Transverse colon (tissue), 4 donors: ENCODE results near the gene ATG16L1. TPM values are rescaled to one million over a fixed set of nuclear protein-coding genes. Genes with fewer than 3 reads are reported as not detected.

Source experiments
- DNase-seq: peaks from one replicate; pipeline ENCODE4 v3.0.0-alpha.2; 2019
- H3K27ac ChIP-seq, 4 donors: fragments of 200-600 bp; sonication (generic); 2 replicates each; pipeline ENCODE4 v1.5.1; 2016 to 2018; ENCODE audit warnings: inconsistent platforms in 4 of 4
- H3K27me3 ChIP-seq: fragments of 200-600 bp; sonication (generic); 2 replicates; pipeline ENCODE4 v1.5.1; 2017; ENCODE audit warnings: inconsistent platforms
- H3K36me3 ChIP-seq, 4 donors: fragments of 200-600 bp; sonication (generic); 2 replicates each; pipeline ENCODE4 v1.5.1; 2017 to 2019; ENCODE audit warnings: inconsistent platforms in 4 of 4
- H3K4me1 ChIP-seq, 4 donors: fragments of 200-600 bp; sonication (generic); 2 replicates each; pipeline ENCODE4 v1.5.1; 2017 to 2020; ENCODE audit warnings: inconsistent platforms in 4 of 4
- H3K4me3 ChIP-seq, 4 donors: fragments of 200-600 bp; sonication (generic); 1 replicate in 1 of 4; 2 replicates in 3 of 4; pipeline versions ENCODE4 v1.5.1 to v1.6.1; 2017 to 2019; ENCODE audit warnings: inconsistent platforms in 4 of 4
- H3K9me3 ChIP-seq, 2 donors: fragments of 200-600 bp; sonication (generic); 2 replicates each; pipeline ENCODE4 v1.5.1; 2017 to 2019; ENCODE audit warnings: inconsistent platforms in 2 of 2
- EP300 ChIP-seq: sonication (generic); formaldehyde crosslinking; IDR thresholded peaks from one replicate; pipeline ENCODE4 v1.6.1; 2017; ENCODE audit warnings: antibody characterized with exemption, low read depth
- POLR2A ChIP-seq: fragments of 450-650 bp; IDR thresholded peaks from one replicate; pipeline ENCODE4 v1.6.1; 2016; ENCODE audit warnings: antibody characterized with exemption, mild to moderate bottlenecking, moderate library complexity
- POLR2AphosphoS5 ChIP-seq, 3 donors: sonication (generic); formaldehyde crosslinking; IDR thresholded peaks; one replicate each; pipeline ENCODE4 v1.6.1; 2016; ENCODE audit warnings: antibody characterized with exemption in 3 of 3
- WGBS, 2 donors: methylation state at CpG; one replicate each; pipeline ENCODE4 v1.1.5; 2018; ENCODE audit warnings: low coverage in 1 of 2; 5-methylcytosine and 5-hydroxymethylcytosine counted together
- in situ Hi-C, 4 donors: fragments of 200-750 bp; cut with MboI; loops; one replicate each; pipeline versions ENCODE4 v1.15.0 to v1.15.1; 2017; ENCODE audit warnings: low sequenced_read_pairs in 3 of 4, low pct_ligation_motif_present in 1 of 4, low pct_unique_long_range_greater_than_20kb in 1 of 4
- intact Hi-C: fragments of 100-400 bp; cut with DNase I; formaldehyde crosslinking; loops from one replicate; pipeline ENCODE4 v1.15.1; 2023; ENCODE audit warnings: low total_unique reads
- total RNA-seq, 4 donors: library from RNA; depleted of rRNA; stranded (reverse); fragments of >200 nt; gene quantifications; one replicate each; pipeline ENCODE4 v1.1.0, GENCODE V29; 2016
- TF ChIP-seq, protein P1 (sequence below), 5 experiments: fragments of 200-600 bp in 3 of 5; fragments of 450-650 bp in 2 of 5; sonication (generic) in 3 of 5; IDR thresholded peaks; 1 replicate in 2 of 5; 2 replicates in 3 of 5; pipeline ENCODE4 v1.5.1; 2016 to 2017; ENCODE audit warnings: antibody characterized with exemption in 5 of 5, inconsistent platforms in 3 of 5, mild to moderate bottlenecking in 2 of 5, moderate library complexity in 1 of 5

Gene ATG16L1
- total RNA-seq, 4 donors from 2014 or later: 10.1 to 101 (median 50.3) TPM

DNA sequence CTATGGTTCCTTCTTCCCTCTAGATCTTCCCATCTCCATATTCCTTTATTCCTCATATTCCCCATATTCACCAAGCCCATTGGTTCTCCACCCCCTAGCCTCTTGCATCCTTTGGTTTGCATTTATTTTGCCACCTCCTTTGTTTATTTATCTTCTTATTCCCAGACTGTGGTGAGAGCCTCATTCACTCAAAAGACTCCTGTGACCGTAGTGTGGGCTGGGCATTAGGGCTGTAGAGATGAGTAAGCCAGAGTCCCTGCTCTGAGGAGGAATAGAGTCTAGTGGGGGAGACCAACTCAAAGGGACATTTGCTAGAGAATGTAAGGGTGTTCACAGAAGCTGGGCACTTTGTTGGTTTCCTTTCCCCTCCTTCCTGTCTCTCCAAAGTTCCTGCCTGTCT is 8.3 kb downstream of the ATG16L1 start:
- TF ChIP-seq POLR2AphosphoS5 (IDR thresholded peaks at IDR 0.05) (no peak), POLR2A (no peak), EP300 (no peak)
- TF ChIP-seq, protein P1, sequence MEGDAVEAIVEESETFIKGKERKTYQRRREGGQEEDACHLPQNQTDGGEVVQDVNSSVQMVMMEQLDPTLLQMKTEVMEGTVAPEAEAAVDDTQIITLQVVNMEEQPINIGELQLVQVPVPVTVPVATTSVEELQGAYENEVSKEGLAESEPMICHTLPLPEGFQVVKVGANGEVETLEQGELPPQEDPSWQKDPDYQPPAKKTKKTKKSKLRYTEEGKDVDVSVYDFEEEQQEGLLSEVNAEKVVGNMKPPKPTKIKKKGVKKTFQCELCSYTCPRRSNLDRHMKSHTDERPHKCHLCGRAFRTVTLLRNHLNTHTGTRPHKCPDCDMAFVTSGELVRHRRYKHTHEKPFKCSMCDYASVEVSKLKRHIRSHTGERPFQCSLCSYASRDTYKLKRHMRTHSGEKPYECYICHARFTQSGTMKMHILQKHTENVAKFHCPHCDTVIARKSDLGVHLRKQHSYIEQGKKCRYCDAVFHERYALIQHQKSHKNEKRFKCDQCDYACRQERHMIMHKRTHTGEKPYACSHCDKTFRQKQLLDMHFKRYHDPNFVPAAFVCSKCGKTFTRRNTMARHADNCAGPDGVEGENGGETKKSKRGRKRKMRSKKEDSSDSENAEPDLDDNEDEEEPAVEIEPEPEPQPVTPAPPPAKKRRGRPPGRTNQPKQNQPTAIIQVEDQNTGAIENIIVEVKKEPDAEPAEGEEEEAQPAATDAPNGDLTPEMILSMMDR (IDR thresholded peaks at IDR 0.05): no peak
- H3K36me3 ChIP-seq: peaks cover 0 to 74% (median 32%) of the 10 kb centered on the region in 4 donors
- peaks cover 0 to under 1% (median 0%) of the 10 kb centered on the region in 4 donors for H3K4me1 ChIP-seq
- no peaks in the 10 kb centered on the region for H3K9me3 ChIP-seq
- no peak overlapping the region for H3K4me3 ChIP-seq
- intact Hi-C loops (loop anchor here (10.0 kb wide), 1 partner anchor 405 kb away; no protein-coding TSS in a partner anchor), in situ Hi-C loops (loop anchor here in 3 of 4 donors (25.0 kb wide), 1 partner anchor 397 kb away; the partner anchor contains the start of gene SNORC (in 3 of the 3))
- H3K27me3 ChIP-seq: no peaks in the 10 kb centered on the region
- no peak overlapping the region for H3K27ac ChIP-seq
- 81 to 83% methylated on average over 1 of the region's 1 CpG for WGBS, 2 donors
- no peak for DNase-seq

DNA sequence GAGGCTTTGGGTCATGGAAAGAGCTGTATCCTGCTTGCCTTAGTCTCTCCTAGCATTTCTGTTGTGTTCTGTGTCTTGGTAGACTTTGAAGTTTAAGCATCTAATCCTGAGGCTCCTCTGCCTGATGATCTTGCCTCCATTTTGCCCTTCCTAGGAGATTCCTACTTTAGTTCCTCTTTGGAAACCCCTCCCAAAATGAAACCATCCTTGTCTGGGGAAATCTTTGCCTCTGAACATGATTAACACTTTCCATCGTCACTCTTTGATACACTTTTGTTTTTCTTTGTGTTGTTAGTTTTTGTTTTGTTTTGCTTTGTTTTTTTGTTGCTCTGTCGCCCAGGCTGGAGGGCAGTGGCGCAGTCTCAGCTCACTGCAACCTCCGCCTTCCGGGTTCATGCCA is 9.2 kb downstream of the ATG16L1 start:
- H3K9me3 ChIP-seq: no peaks in the 10 kb centered on the region
- TF ChIP-seq POLR2AphosphoS5 (IDR thresholded peaks at IDR 0.05) (no peak), EP300 (no peak), POLR2A (no peak)
- TF ChIP-seq, protein P1 (IDR thresholded peaks at IDR 0.05): no peak
- intact Hi-C loops (no loop called here), in situ Hi-C loops (loop anchor here in 3 of 4 donors (25.0 kb wide), 1 partner anchor 398 kb away; the partner anchor contains the start of gene SNORC (in 3 of the 3))
- H3K4me1 ChIP-seq: no peaks in the 10 kb centered on the region
- peaks cover 0 to 83% (median 37%) of the 10 kb centered on the region in 4 donors for H3K36me3 ChIP-seq
- H3K27ac ChIP-seq: no peak overlapping the region
- DNase-seq: no peak
- WGBS, 2 donors: 94 to 96% methylated on average over 4 to 5 of the region's 5 CpGs
- no peak overlapping the region for H3K4me3 ChIP-seq
- H3K27me3 ChIP-seq: no peaks in the 10 kb centered on the region

DNA sequence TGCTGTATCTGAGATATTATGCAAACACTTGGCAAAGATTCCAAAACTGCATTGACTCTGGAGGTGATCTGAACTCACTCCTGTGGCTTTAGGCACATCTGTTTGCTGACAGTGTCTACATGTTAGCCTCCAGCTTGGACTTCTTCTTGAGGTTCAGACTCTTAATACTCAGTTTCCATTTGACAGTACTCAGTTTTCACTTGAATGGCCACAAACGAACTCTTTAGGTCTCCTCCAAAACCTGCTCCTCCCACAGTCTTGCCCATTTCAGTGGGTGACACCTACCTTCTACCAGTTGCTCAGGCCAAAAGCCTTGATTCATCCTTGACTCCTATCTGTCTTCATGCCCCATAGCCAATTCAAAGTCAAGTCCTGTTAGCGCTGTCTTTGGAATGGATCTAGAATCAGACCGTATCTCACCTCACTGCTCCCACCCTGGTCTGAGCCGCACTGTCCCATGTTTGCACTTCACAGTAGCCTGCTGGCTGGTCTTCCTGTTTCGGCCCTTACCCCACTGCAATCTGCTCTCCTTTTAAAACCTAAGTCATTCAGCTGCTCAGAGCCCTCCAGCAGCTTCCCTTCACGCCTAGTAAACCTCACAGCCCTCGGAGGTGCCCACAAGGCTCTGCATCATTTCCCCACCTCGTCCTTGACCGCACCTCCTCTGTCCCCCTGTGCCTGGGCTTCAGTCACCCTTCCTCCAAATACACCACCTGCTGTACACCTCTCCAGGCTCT is 10.5 kb downstream of the ATG16L1 start:
- TF ChIP-seq, protein P1 (IDR thresholded peaks at IDR 0.05): no peak
- TF ChIP-seq POLR2A (no peak), POLR2AphosphoS5 (IDR thresholded peaks at IDR 0.05) (no peak), EP300 (no peak)
- no peak overlapping the region for H3K27ac ChIP-seq
- H3K27me3 ChIP-seq: no peaks in the 10 kb centered on the region
- no peak for DNase-seq
- H3K4me3 ChIP-seq: no peak overlapping the region
- H3K9me3 ChIP-seq: no peaks in the 10 kb centered on the region
- in situ Hi-C loops: loop anchor here in 3 of 4 donors (25.0 kb wide), 1 partner anchor 400 kb away; the partner anchor contains the start of gene SNORC (in 3 of the 3)
- H3K36me3 ChIP-seq: peaks cover 0 to 87% (median 39%) of the 10 kb centered on the region in 4 donors
- no peaks in the 10 kb centered on the region for H3K4me1 ChIP-seq
- intact Hi-C loops: no loop called here
- WGBS, 2 donors: 71 to 88% methylated on average over 9 of the region's 9 CpGs

DNA sequence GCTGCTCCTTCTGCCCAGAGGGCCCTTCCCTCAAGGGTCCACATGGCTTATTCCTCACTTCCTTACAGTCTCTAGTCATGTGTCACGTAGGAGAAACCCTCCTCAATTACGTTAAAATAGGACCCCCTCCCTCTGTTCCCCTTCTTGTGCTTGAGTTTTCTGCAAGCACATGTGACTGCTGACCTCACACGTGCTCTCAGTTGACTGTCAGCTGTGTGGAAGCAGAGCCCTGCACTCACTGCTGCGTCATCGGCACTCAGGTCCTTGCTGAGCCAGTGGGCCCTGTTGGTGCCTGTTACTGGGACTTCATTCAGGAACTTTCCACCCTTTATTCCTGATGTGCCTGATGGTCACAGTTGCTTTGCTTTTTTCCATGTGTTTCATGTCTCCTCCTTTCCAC is 11.1 kb downstream of the ATG16L1 start:
- no peak for DNase-seq
- WGBS, 2 donors: 88 to 90% methylated on average over 5 of the region's 5 CpGs
- H3K27ac ChIP-seq: no peak overlapping the region
- peaks cover 0 to 81% (median 39%) of the 10 kb centered on the region in 4 donors for H3K36me3 ChIP-seq
- TF ChIP-seq EP300 (no peak), POLR2AphosphoS5 (IDR thresholded peaks at IDR 0.05) (no peak), POLR2A (no peak)
- TF ChIP-seq, protein P1 (IDR thresholded peaks at IDR 0.05): no peak
- H3K27me3 ChIP-seq: no peaks in the 10 kb centered on the region
- H3K9me3 ChIP-seq: no peaks in the 10 kb centered on the region
- H3K4me3 ChIP-seq: no peak overlapping the region
- no peaks in the 10 kb centered on the region for H3K4me1 ChIP-seq
- intact Hi-C loops (no loop called here), in situ Hi-C loops (loop anchor here in 3 of 4 donors (25.0 kb wide), 1 partner anchor 400 kb away; the partner anchor contains the start of gene SNORC (in 3 of the 3))
